ENCODE results near the gene DCST2.

DNA sequence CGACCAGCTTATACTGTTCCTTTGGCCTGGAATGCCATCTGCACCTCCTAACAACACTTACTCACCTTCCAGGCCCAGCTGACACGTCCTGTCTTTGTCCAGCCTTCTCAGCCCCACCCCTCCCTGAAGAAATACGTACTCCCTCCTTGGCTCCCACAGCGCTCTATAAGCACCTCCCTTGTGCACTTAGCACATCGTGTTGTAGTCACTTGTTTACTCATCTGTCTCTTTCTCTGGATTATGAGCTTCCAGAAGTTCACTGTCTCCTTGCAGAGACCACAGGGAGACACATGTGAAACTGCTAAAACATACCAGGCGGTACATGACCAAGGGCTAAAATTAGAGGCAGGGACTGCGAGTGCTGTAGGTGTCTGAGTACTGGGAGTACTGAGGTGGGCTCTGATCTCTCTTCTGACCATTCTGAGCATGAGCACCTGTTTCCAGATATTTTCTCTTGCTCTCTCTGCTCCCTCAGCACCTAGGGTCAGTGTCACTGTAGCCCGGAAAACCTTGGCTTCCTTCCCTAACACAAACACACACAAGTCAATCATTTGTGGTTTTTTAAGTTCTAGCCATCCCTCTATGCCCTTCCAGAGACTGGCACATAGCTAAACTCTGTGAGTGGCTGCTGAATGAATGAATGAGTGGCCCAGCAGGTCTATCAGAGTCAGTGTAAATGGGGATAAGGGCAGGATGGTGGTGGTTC lies 5.2 kb upstream of the DCST2 start:
- TF ChIP-seq, protein P1, sequence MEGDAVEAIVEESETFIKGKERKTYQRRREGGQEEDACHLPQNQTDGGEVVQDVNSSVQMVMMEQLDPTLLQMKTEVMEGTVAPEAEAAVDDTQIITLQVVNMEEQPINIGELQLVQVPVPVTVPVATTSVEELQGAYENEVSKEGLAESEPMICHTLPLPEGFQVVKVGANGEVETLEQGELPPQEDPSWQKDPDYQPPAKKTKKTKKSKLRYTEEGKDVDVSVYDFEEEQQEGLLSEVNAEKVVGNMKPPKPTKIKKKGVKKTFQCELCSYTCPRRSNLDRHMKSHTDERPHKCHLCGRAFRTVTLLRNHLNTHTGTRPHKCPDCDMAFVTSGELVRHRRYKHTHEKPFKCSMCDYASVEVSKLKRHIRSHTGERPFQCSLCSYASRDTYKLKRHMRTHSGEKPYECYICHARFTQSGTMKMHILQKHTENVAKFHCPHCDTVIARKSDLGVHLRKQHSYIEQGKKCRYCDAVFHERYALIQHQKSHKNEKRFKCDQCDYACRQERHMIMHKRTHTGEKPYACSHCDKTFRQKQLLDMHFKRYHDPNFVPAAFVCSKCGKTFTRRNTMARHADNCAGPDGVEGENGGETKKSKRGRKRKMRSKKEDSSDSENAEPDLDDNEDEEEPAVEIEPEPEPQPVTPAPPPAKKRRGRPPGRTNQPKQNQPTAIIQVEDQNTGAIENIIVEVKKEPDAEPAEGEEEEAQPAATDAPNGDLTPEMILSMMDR (conservative IDR thresholded peaks at IDR 0.05; ENCODE audit: low read depth, low read length): no peak
- TF ChIP-seq EZH2 (IDR thresholded peaks at IDR 0.05; ENCODE audit: borderline replicate concordance, low read depth, low read length, poor library complexity, severe bottlenecking): no peak
